ENCODE data around the gene CDH2.

Gene CDH2

GRCh38 chr18:28043631-28044030 lies 133.3 kb downstream of the CDH2 start:
- no peak for DNase-seq (ENCODE audit: low spot score)

GRCh38 chr18:28041366-28041765 lies 135.6 kb downstream of the CDH2 start:
- no peak for DNase-seq (ENCODE audit: low spot score)

GRCh38 chr18:28040716-28041115 lies 136.2 kb downstream of the CDH2 start:
- DNase-seq (ENCODE audit: low spot score): no peak

- no peak for DNase-seq (ENCODE audit: low spot score)
These were observed 136.7 kb downstream of the CDH2 start for GRCh38 chr18:28040211-28040610.

GRCh38 chr18:28039691-28040090 lies 137.2 kb downstream of the CDH2 start:
- no peak for DNase-seq (ENCODE audit: low spot score)

GRCh38 chr18:28039078-28039477 lies 137.9 kb downstream of the CDH2 start:
- DNase-seq (ENCODE audit: low spot score): no peak

- DNase-seq (ENCODE audit: low spot score): no peak
These were observed 140.4 kb downstream of the CDH2 start for GRCh38 chr18:28036488-28036887.

- DNase-seq (ENCODE audit: low spot score): no peak
These were observed 142.4 kb downstream of the CDH2 start for GRCh38 chr18:28034567-28034966.

- DNase-seq (ENCODE audit: low spot score): no peak
These were observed 144.8 kb downstream of the CDH2 start for GRCh38 chr18:28032177-28032576.

- DNase-seq (ENCODE audit: low spot score): no peak
These were observed 146.5 kb downstream of the CDH2 start for GRCh38 chr18:28030458-28030857.

- no peak for DNase-seq (ENCODE audit: low spot score)
These were observed 149.2 kb downstream of the CDH2 start for GRCh38 chr18:28027755-28028154.

GRCh38 chr18:28019425-28020108 lies 157.4 kb downstream of the CDH2 start:
- no peak for DNase-seq (ENCODE audit: low spot score)

GRCh38 chr18:28018351-28018750 lies 158.6 kb downstream of the CDH2 start:
- DNase-seq (ENCODE audit: low spot score): no peak

- DNase-seq (ENCODE audit: low spot score): no peak
These were observed 161.3 kb downstream of the CDH2 start for GRCh38 chr18:28015671-28016070.

- DNase-seq (ENCODE audit: low spot score): no peak
These were observed 163.9 kb downstream of the CDH2 start for GRCh38 chr18:28013066-28013465.

- DNase-seq (ENCODE audit: low spot score): no peak
These were observed 164.6 kb downstream of the CDH2 start for GRCh38 chr18:28012336-28012735.

- no peak for DNase-seq (ENCODE audit: low spot score)
These were observed 167.3 kb downstream of the CDH2 start for GRCh38 chr18:28009589-28009988.

- DNase-seq (ENCODE audit: low spot score): no peak
These were observed 169.1 kb downstream of the CDH2 start for GRCh38 chr18:28007841-28008240.

GRCh38 chr18:28005164-28005563 lies 171.8 kb downstream of the CDH2 start:
- DNase-seq (ENCODE audit: low spot score): no peak

- DNase-seq (ENCODE audit: low spot score): no peak
These were observed 172.3 kb downstream of the CDH2 start for GRCh38 chr18:28004606-28005005.

- DNase-seq (ENCODE audit: low spot score): no peak
These were observed 173.5 kb downstream of the CDH2 start for GRCh38 chr18:28003451-28003850.

- no peak for DNase-seq (ENCODE audit: low spot score)
These were observed 174.1 kb downstream of the CDH2 start for GRCh38 chr18:28002841-28003240.

GRCh38 chr18:27996801-27997272 lies 180.1 kb downstream of the CDH2 start:
- DNase-seq (ENCODE audit: low spot score): no peak

- DNase-seq (ENCODE audit: low spot score): no peak
These were observed 181.0 kb downstream of the CDH2 start for GRCh38 chr18:27995770-27996502.

All from AG08396 (cell line).